H1 (cell line): ENCODE measurements around the gene TNFSF12. TPM values are rescaled to one million over a fixed set of nuclear protein-coding genes. Genes with fewer than 3 reads are reported as not detected.

ENCODE experiments used
- CTCF ChIA-PET: fragments of 300-600 bp; sonication (Branson Sonifier 250); formaldehyde crosslinking; loops from one replicate; lab custom pipeline; 2021; ENCODE audit not compliant: partially characterized antibody; lab: Charles Lee
- POLR2A ChIA-PET: fragments of 300-600 bp; sonication (Branson Sonifier 250); formaldehyde crosslinking; loops from one replicate; lab custom pipeline; 2021; ENCODE audit warnings: inconsistent platforms; ENCODE audit not compliant: partially characterized antibody; lab: Charles Lee
- DNase-seq, 2 experiments: peaks; one replicate each; pipeline versions ENCODE4 v3.0.0 to v3.0.0-alpha.2; 2010 to 2022; ENCODE audit warnings: low spot score in 2 of 2, low read depth in 1 of 2, mixed read lengths in 1 of 2
- FAIRE-seq: peaks from 2 replicates; lab custom pipeline; 2011; peaks lifted over from hg19 to GRCh38; lab: Jason Lieb, UNC
- H2AFZ ChIP-seq: 2 replicates; pipeline ENCODE4 v1.8.1; 2012; ENCODE audit warnings: low read length, inconsistent platforms
- H2AK5ac ChIP-seq: 2 replicates; pipeline ENCODE4 v1.6.1; 2013; ENCODE audit warnings: low read depth, low read length
- H2BK120ac ChIP-seq: replicated peaks from 2 replicates; pipeline ENCODE3; 2013; ENCODE audit warnings: low read depth, low read length, inconsistent platforms
- H2BK12ac ChIP-seq: 2 replicates; pipeline ENCODE4 v1.6.1; 2013; ENCODE audit warnings: low read depth, low read length
- H2BK15ac ChIP-seq: 2 replicates; pipeline ENCODE4 v1.6.1; 2013; ENCODE audit warnings: low read length
- H2BK20ac ChIP-seq: 2 replicates; pipeline ENCODE4 v1.6.1; 2013; ENCODE audit warnings: low read length
- H2BK5ac ChIP-seq: 2 replicates; pipeline ENCODE4 v1.6.1; 2013; ENCODE audit warnings: low read depth, low read length
- H3K14ac ChIP-seq: 2 replicates; pipeline ENCODE4 v1.6.1; 2013; ENCODE audit warnings: inconsistent platforms; ENCODE audit not compliant: insufficient read length
- H3K18ac ChIP-seq: 2 replicates; pipeline ENCODE4 v1.6.1; 2013; ENCODE audit warnings: low read length; ENCODE audit errors: extremely low read depth
- H3K23ac ChIP-seq: 2 replicates; pipeline ENCODE4 v1.6.1; 2013; ENCODE audit warnings: inconsistent platforms; ENCODE audit not compliant: insufficient read length
- H3K23me2 ChIP-seq: 2 replicates; pipeline ENCODE4 v1.6.1; 2013; ENCODE audit warnings: low read depth, low read length
- H3K27ac ChIP-seq: 2 replicates; pipeline ENCODE4 v1.6.1; 2011; ENCODE audit warnings: low read depth, low read length, inconsistent platforms
- H3K27me3 ChIP-seq, 4 experiments: replicated peaks in 1 of 4; 1 replicate in 1 of 4; 2 replicates in 3 of 4; pipeline versions ENCODE4 v1.6.1 to v1.8.1; 2011 to 2013; ENCODE audit warnings: low read length in 3 of 4, mild to moderate bottlenecking in 3 of 4, inconsistent platforms in 2 of 4, mixed read lengths in 2 of 4, moderate library complexity in 1 of 4; ENCODE audit not compliant: control insufficient read depth in 3 of 4, insufficient read depth in 3 of 4; ENCODE audit errors: extremely low read depth in 1 of 4
- H3K36me3 ChIP-seq, 4 experiments: 2 replicates each; pipeline versions ENCODE4 v1.6.1 to v1.8.1; 2011 to 2013; ENCODE audit warnings: mild to moderate bottlenecking in 4 of 4, low read length in 3 of 4, moderate library complexity in 2 of 4, control low read depth in 1 of 4, inconsistent platforms in 1 of 4; ENCODE audit not compliant: insufficient read depth in 4 of 4, control insufficient read depth in 2 of 4
- H3K4ac ChIP-seq: replicated peaks from 2 replicates; pipeline ENCODE3; 2013; ENCODE audit warnings: low read length, low read depth, mixed read lengths, inconsistent platforms; ENCODE audit not compliant: insufficient read length
- H3K4me1 ChIP-seq, 4 experiments: replicated peaks in 1 of 4; 1 replicate in 1 of 4; 2 replicates in 3 of 4; pipeline versions ENCODE4 v1.6.1 to v1.8.1; 2011 to 2013; ENCODE audit warnings: low read length in 3 of 4, inconsistent platforms in 2 of 4, mixed read lengths in 1 of 4; ENCODE audit not compliant: insufficient read depth in 4 of 4, control insufficient read depth in 3 of 4
- H3K4me2 ChIP-seq, 2 experiments: 2 replicates each; pipeline versions ENCODE4 v1.6.1 to v1.8.1; 2011 to 2013; ENCODE audit warnings: low read depth in 2 of 2, low read length in 2 of 2, control low read depth in 1 of 2, inconsistent platforms in 1 of 2, mild to moderate bottlenecking in 1 of 2; ENCODE audit not compliant: insufficient read depth in 1 of 2
- H3K4me3 ChIP-seq, 4 experiments: fragments of 200-600, 300-600 bp in 1 of 4; sonication (generic), shearing (Covaris generic), sonication (Bioruptor Twin) in 1 of 4; 2 replicates each; pipeline versions ENCODE4 v1.5.1 to v1.8.1; 2011 to 2016; ENCODE audit warnings: low read length in 4 of 4, low read depth in 3 of 4, control low read depth in 2 of 4, inconsistent platforms in 2 of 4, mild to moderate bottlenecking in 2 of 4, mixed read lengths in 1 of 4, moderate library complexity in 1 of 4; ENCODE audit not compliant: insufficient read depth in 2 of 4; ENCODE audit errors: extremely low read depth in 1 of 4
- H3K56ac ChIP-seq: replicated peaks from 2 replicates; pipeline ENCODE3; 2013; ENCODE audit warnings: low read depth, mild to moderate bottlenecking, mixed read lengths, low read length, inconsistent platforms; ENCODE audit not compliant: insufficient read length
- H3K79me1 ChIP-seq: 2 replicates; pipeline ENCODE4 v1.6.1; 2013; ENCODE audit warnings: low read depth, low read length, control low read depth
- H3K79me2 ChIP-seq, 2 experiments: 2 replicates each; pipeline versions ENCODE4 v1.6.1 to v1.8.1; 2012 to 2013; ENCODE audit warnings: low read length in 2 of 2, mild to moderate bottlenecking in 2 of 2, inconsistent platforms in 1 of 2; ENCODE audit not compliant: insufficient read depth in 2 of 2, control insufficient read depth in 1 of 2
- H3K9ac ChIP-seq, 4 experiments: replicated peaks in 1 of 4; 1 replicate in 1 of 4; 2 replicates in 3 of 4; pipeline versions ENCODE4 v1.6.1 to v1.8.1; 2011 to 2013; ENCODE audit warnings: low read depth in 3 of 4, low read length in 3 of 4, control low read depth in 2 of 4, mild to moderate bottlenecking in 2 of 4, moderate library complexity in 2 of 4, inconsistent platforms in 1 of 4; ENCODE audit errors: extremely low read depth in 1 of 4
- H3K9me3 ChIP-seq, 2 experiments: 2 replicates each; pipeline versions ENCODE4 v1.6.1 to v1.8.1; 2012 to 2013; ENCODE audit warnings: mild to moderate bottlenecking in 2 of 2, moderate library complexity in 2 of 2, control low read depth in 1 of 2, inconsistent platforms in 1 of 2, low read depth in 1 of 2, low read length in 1 of 2, mixed read lengths in 1 of 2; ENCODE audit not compliant: insufficient read depth in 2 of 2
- H4K20me1 ChIP-seq, 2 experiments: replicated peaks in 1 of 2; 2 replicates each; pipeline versions ENCODE3 to v1.8.1; 2011 to 2013; ENCODE audit warnings: inconsistent platforms in 2 of 2, low read length in 2 of 2, mild to moderate bottlenecking in 1 of 2; ENCODE audit not compliant: insufficient read depth in 2 of 2, control insufficient read depth in 1 of 2
- H4K5ac ChIP-seq: 2 replicates; pipeline ENCODE4 v1.6.1; 2013; ENCODE audit warnings: low read length, low read depth, mixed read lengths, inconsistent platforms; ENCODE audit not compliant: insufficient read length
- H4K8ac ChIP-seq: 2 replicates; pipeline ENCODE4 v1.8.0; 2013; ENCODE audit warnings: mild to moderate bottlenecking, moderate library complexity, low read length, inconsistent platforms; ENCODE audit not compliant: insufficient read depth; ENCODE audit errors: extremely low read depth
- H4K91ac ChIP-seq: replicated peaks from 2 replicates; pipeline ENCODE3; 2013; ENCODE audit warnings: low read length, mixed read lengths, inconsistent platforms; ENCODE audit not compliant: insufficient read length
- GTF2F1 ChIP-seq: IDR thresholded peaks from 2 replicates; pipeline ENCODE4 v1.6.1; 2012; ENCODE audit warnings: low read depth, low read length, improper control_type of control experiment, borderline replicate concordance
- HDAC6 ChIP-seq: IDR thresholded peaks from one replicate; pipeline ENCODE4 v1.7.1; 2012; ENCODE audit warnings: low read depth, mild to moderate bottlenecking, inconsistent platforms, low read length, moderate library complexity
- KDM1A ChIP-seq: fragments of 200-600, 300-600 bp; sonication (generic); IDR thresholded peaks from 2 replicates; pipeline ENCODE4 v1.7.1; 2016; ENCODE audit warnings: mild to moderate bottlenecking, low read length, borderline replicate concordance
- NANOG ChIP-seq: IDR thresholded peaks from 2 replicates; pipeline ENCODE4 v1.6.1; 2011; ENCODE audit warnings: low read length, low read depth, mild to moderate bottlenecking, inconsistent platforms; ENCODE audit not compliant: insufficient read depth, poor library complexity, severe bottlenecking
- NRF1 ChIP-seq: IDR thresholded peaks from 2 replicates; pipeline ENCODE4 v1.6.1; 2011; ENCODE audit warnings: mild to moderate bottlenecking, low read depth, low read length, improper control_type of control experiment
- SIX5 ChIP-seq: IDR thresholded peaks from 2 replicates; pipeline ENCODE4 v1.6.1; 2011; ENCODE audit warnings: mild to moderate bottlenecking, low read depth, low read length
- SP1 ChIP-seq: IDR thresholded peaks from 2 replicates; pipeline ENCODE4 v1.6.1; 2011; ENCODE audit warnings: low read depth, low read length
- TCF12 ChIP-seq: IDR thresholded peaks from 2 replicates; pipeline ENCODE4 v1.6.1; 2011; ENCODE audit warnings: low read depth, mild to moderate bottlenecking, low read length
- ZNF274 ChIP-seq: IDR thresholded peaks from 2 replicates; pipeline ENCODE4 v1.7.0; 2012; ENCODE audit warnings: low read length, borderline replicate concordance; ENCODE audit errors: extremely low read depth
- WGBS, 2 experiments: shearing (Covaris generic) in 1 of 2; methylation state at CpG; one replicate each; pipeline versions ENCODE4 v1.1.6 to v1.1.7; 2013 to 2015; ENCODE audit warnings: low lambda C conversion rate in 2 of 2, mixed read lengths in 2 of 2, inconsistent platforms in 1 of 2, low coverage in 1 of 2, missing lambda C conversion rate in 1 of 2; ENCODE audit not compliant: insufficient replicate concordance in 2 of 2, insufficient coverage in 1 of 2, insufficient read length in 1 of 2; ENCODE audit errors: extremely low coverage in 1 of 2, missing lambda C conversion rate in 1 of 2; 5-methylcytosine and 5-hydroxymethylcytosine counted together
- polyA plus RNA-seq, 7 experiments: library from polyadenylated mRNA; depleted of rRNA in 3 of 7; stranded (reverse) in 5 of 7; unstranded in 2 of 7; fragments of >200 nt in 5 of 7; fragments of 200-250 nt in 2 of 7; gene quantifications; 1 replicate in 5 of 7; 2 replicates in 1 of 7; 4 replicates in 1 of 7; pipeline versions ENCODE4 v1.2.1 to v1.2.3, GENCODE V29; 2011 to 2013; ENCODE audit warnings: missing spikeins in 2 of 7, mixed read lengths in 2 of 7
- total RNA-seq: library from RNA; stranded (reverse); fragmentation: NEBNext Ultra II Directional; extraction: Animal tissue kit (Norgen Biotek cat#: 25700); gene quantifications from 2 replicates; pipeline ENCODE4 v1.2.1, GENCODE V29; 2021
- TF ChIP-seq, protein P1 (sequence below): IDR thresholded peaks from 2 replicates; pipeline ENCODE4 v1.6.1; 2012; ENCODE audit warnings: inconsistent platforms

Gene TNFSF12
- total and polyA plus RNA-seq, 2 of the 8 experiments (the other 6 are each of a cell fraction or from before 2014, with no cell fraction given), result 7.2 to 9.6 TPM

DNA sequence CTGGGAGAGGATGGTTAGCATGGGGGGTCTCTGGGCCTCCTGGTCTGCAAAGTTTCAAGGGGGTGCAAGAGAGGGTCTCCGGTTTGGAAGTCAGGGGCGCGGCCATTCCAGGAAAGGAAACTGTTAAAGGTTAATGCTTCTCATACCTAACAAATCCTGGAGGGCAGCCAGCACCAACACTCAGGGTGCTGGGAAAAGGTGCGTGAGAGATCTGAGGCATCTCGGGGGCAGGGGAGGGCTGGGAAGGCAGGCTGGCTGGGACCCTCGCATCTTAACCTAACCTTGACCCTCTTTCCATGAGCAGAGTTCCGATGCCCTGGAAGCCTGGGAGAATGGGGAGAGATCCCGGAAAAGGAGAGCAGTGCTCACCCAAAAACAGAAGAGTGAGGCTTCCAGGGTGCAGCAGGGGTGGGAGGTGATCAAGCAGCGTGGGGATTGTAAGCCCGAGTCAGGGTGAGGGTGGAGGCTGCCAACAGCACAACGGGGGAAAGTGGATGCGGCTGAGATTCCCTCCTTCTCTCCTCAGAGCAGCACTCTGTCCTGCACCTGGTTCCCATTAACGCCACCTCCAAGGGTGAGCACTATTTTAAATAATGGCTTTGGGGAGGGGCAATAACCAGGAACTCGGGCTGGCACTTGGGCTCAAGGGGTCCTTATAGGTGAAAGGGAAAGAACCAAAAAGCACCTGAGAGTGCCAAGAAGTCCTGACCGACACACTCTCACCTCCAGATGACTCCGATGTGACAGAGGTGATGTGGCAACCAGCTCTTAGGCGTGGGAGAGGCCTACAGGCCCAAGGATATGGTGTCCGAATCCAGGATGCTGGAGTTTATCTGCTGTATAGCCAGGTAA, 10.7 kb downstream of the TNFSF12 start:
- Histone ChIP-seq H3K9me3 (no peaks in the 10 kb centered on the region), H3K79me2 (peaks cover 4 to 22% of the 10 kb centered on the region in 2 experiments; a peak in 3 of 4 replicates), H3K4ac (no peak overlapping the region), H3K27ac (no peak overlapping the region), H4K8ac (no peak overlapping the region), H3K4me1 (peaks cover 11 to 45% (median 26%) of the 10 kb centered on the region in 4 experiments), H3K18ac (peak overlapping the region; percentile 48; the same call in 1 of the 2 replicates), H3K23me2 (peaks cover 6% of the 10 kb centered on the region; the same call in 1 of the 2 replicates), H3K4me2 (peak overlapping the region; percentile 49 to 96; a peak in 3 of 4 replicates), H3K14ac (no peak overlapping the region), H4K20me1 (peaks cover 0 to 1% of the 10 kb centered on the region in 2 experiments), H2BK5ac (no peak overlapping the region), H4K91ac (peak overlapping the region; percentile 2), H2AFZ (no peak overlapping the region), H4K5ac (no peak overlapping the region), H3K79me1 (peaks cover 9% of the 10 kb centered on the region), H2BK15ac (peak overlapping the region; percentile 29; the same call in 1 of the 2 replicates), H2AK5ac (peak overlapping the region; percentile 18), H3K9ac (no peak overlapping the region), H3K4me3 (peak overlapping the region in 2 of 4 experiments; percentile 69 to 96; a peak in 2 of 8 replicates), H3K27me3 (no peaks in the 10 kb centered on the region), H2BK12ac (peak overlapping the region; percentile 63; the same call in 1 of the 2 replicates), H3K23ac (no peak overlapping the region), H3K56ac (no peak overlapping the region), H3K36me3 (peaks cover 9 to 12% (median 9%) of the 10 kb centered on the region in 4 experiments; a peak in 7 of 8 replicates), H2BK20ac (0 out of 2 replicates have a peak overlapping the region, but pooled peaks have one; percentile 41), H2BK120ac (no peak overlapping the region)
- POLR2A ChIA-PET, result interaction anchor here (0.7 to 37.5 kb wide), 21 partner anchors 23 to 298 kb away, joined by 3 to 1144 read pairs (median 7); partner anchors contain the start of genes CD68, CLDN7, GPS2 and MPDU1
- CTCF ChIA-PET, result interaction anchor here (0.6 to 12.7 kb wide), 69 partner anchors 11 to 513 kb away, joined by 3 to 251 read pairs (median 5); partner anchors contain the start of genes ACAP1, CHRNB1, KCTD11 and NEURL4
- 89% methylated on average over 17 of the region's 18 CpGs; no CpG with 5 or more reads in 1 of the 2 experiments for WGBS, 2 experiments
- no peak for FAIRE-seq
- no peak for DNase-seq
- TF ChIP-seq ZNF274, result no peak
- TF ChIP-seq TCF12, result no peak
- no peak for TF ChIP-seq SP1
- TF ChIP-seq NANOG, result no peak
- TF ChIP-seq, protein P1, sequence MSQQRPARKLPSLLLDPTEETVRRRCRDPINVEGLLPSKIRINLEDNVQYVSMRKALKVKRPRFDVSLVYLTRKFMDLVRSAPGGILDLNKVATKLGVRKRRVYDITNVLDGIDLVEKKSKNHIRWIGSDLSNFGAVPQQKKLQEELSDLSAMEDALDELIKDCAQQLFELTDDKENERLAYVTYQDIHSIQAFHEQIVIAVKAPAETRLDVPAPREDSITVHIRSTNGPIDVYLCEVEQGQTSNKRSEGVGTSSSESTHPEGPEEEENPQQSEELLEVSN, result no peak
- TF ChIP-seq HDAC6, result no peak
- TF ChIP-seq GTF2F1, result no peak
- TF ChIP-seq NRF1, result no peak
- no peak for TF ChIP-seq SIX5
- TF ChIP-seq KDM1A, result no peak
